ENCODE data around the gene CHMP4B. TPM values are rescaled to one million over a fixed set of nuclear protein-coding genes. Genes with fewer than 3 reads are reported as not detected.

The CHMP4B gene
- total RNA-seq, 2 experiments from 2014 or later, result 105 to 108 TPM

Other genes with a start within 250 kb of the CHMP4B start
- under 1 TPM; 0.15 to 0.25 TPM for gene C20orf144, start 149.0 kb upstream of the CHMP4B start, total RNA-seq
- 1 to 10 TPM; 2.4 to 4.1 TPM for gene ACTL10, start 144.4 kb upstream of the CHMP4B start, total RNA-seq
- gene NECAB3, start 136.9 kb upstream of the CHMP4B start, total RNA-seq, result 10 to 100 TPM; 48.2 to 54.3 TPM
- 10 to 100 TPM; 64.9 to 69.8 TPM for gene E2F1, start 125.0 kb upstream of the CHMP4B start, total RNA-seq
- 10 to 100 TPM; 19.1 to 21.8 TPM for gene PXMP4, start 91.0 kb upstream of the CHMP4B start, total RNA-seq
- gene ZNF341, start 79.4 kb upstream of the CHMP4B start, total RNA-seq, result 1 to 10 TPM; 5.5 to 5.8 TPM
- 100 to 1,000 TPM; 208 to 229 TPM for gene RALY, start 182.6 kb downstream of the CHMP4B start, total RNA-seq